ENCODE results near the gene INSYN2B.

The INSYN2B gene

DNA sequence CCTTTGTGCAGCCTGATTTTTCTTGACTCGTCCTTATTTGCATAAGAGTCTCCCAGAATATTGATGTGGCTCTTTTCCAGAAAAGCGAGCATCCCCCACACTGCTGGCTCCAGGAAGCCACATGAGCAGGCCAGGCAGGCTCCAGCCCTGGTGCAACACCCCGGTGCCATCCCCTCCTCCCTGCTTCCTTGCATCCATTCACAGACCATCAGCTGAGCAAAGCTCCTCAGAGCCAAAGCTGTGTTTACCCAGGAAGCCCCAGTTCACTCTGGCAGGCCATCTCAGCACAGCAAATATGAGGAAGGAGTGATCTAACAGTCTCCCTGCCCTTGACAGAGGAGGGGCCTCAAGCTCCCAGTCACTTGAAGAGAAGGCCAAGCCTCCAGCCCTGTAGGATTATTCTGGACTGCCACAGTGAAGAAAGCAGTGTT is 34.4 kb downstream of the INSYN2B start:
- H4K20me1 ChIP-seq (ENCODE audit: insufficient read depth, low read length): no peaks in the 10 kb centered on the region
- H3K9ac ChIP-seq (ENCODE audit: low read length): no peak overlapping the region
- no peaks in the 10 kb centered on the region for H3K27me3 ChIP-seq (replicated peaks; ENCODE audit: insufficient read depth, low read length)
- no peaks in the 10 kb centered on the region for H3K9me2 ChIP-seq (replicated peaks; ENCODE audit: insufficient read depth, low read length)
- H3K27ac ChIP-seq (ENCODE audit: low read length): no peak overlapping the region
- no peak for TF ChIP-seq EZH2phosphoT487 (IDR thresholded peaks at IDR 0.05; ENCODE audit: low read length)
- no peak for TF ChIP-seq EZH2 (optimal IDR thresholded peaks at IDR 0.05; ENCODE audit: low read depth, low read length)
- TF ChIP-seq, protein P1, sequence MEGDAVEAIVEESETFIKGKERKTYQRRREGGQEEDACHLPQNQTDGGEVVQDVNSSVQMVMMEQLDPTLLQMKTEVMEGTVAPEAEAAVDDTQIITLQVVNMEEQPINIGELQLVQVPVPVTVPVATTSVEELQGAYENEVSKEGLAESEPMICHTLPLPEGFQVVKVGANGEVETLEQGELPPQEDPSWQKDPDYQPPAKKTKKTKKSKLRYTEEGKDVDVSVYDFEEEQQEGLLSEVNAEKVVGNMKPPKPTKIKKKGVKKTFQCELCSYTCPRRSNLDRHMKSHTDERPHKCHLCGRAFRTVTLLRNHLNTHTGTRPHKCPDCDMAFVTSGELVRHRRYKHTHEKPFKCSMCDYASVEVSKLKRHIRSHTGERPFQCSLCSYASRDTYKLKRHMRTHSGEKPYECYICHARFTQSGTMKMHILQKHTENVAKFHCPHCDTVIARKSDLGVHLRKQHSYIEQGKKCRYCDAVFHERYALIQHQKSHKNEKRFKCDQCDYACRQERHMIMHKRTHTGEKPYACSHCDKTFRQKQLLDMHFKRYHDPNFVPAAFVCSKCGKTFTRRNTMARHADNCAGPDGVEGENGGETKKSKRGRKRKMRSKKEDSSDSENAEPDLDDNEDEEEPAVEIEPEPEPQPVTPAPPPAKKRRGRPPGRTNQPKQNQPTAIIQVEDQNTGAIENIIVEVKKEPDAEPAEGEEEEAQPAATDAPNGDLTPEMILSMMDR (IDR thresholded peaks at IDR 0.05; ENCODE audit: low read length): no peak
- no peaks in the 10 kb centered on the region for H3K36me3 ChIP-seq (replicated peaks; ENCODE audit: insufficient read depth, low read length)
- H3K4me1 ChIP-seq (ENCODE audit: low read length): no peaks in the 10 kb centered on the region
- no peak for DNase-seq
- no peak overlapping the region for H3K4me2 ChIP-seq (ENCODE audit: low read depth, low read length)
- H2AFZ ChIP-seq (ENCODE audit: low read length): no peak overlapping the region
- H3F3A ChIP-seq (ENCODE audit: insufficient read depth, low read length): no peaks in the 10 kb centered on the region
- H3K9me3 ChIP-seq (replicated peaks; ENCODE audit: insufficient read depth, low read length): no peaks in the 10 kb centered on the region
- no peaks in the 10 kb centered on the region for H3K79me2 ChIP-seq (ENCODE audit: low read length)
- no peak overlapping the region for H3K4me3 ChIP-seq (ENCODE audit: low read length)

DNA sequence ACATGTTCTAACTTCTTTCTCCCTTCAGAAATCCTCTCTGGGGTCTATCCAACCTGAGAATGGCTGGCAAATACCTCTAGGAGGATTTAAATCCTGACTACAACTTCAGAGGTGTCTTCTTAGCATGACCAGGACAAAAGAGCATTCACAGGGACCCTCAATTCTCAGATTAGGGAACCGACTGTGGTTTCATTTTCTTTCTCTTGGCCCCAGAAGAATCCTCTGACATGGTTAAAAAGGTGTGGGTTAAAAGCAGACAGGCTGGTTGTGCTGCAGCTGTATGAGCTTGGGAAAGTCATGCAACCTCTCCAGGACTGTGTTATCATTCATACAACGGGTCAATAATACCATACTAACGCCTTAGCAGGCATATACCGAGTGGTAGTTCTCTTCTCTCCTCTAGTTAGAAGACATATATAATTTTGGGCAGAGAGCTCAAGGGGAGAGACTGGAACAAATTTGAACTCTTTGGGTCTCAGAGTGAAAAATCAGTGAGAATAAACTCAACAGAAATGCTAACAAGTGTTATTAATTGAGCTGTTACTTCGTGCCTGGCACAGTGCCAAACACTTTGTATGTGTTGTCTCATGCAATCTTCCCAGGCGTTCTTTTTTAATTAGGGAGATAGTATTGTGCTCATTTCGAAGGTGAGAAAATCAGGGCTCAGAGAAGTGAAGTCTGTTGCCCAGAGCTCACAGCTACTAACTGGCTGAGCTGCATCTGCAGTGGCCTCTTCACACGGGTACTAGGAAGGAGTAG is 35.2 kb downstream of the INSYN2B start:
- no peaks in the 10 kb centered on the region for H4K20me1 ChIP-seq (ENCODE audit: insufficient read depth, low read length)
- no peaks in the 10 kb centered on the region for H3K9me2 ChIP-seq (replicated peaks; ENCODE audit: insufficient read depth, low read length)
- no peak overlapping the region for H3K4me3 ChIP-seq (ENCODE audit: low read length)
- H2AFZ ChIP-seq (ENCODE audit: low read length): no peak overlapping the region
- H3K4me1 ChIP-seq (ENCODE audit: low read length): no peaks in the 10 kb centered on the region
- no peak overlapping the region for H3K4me2 ChIP-seq (ENCODE audit: low read depth, low read length)
- H3K9ac ChIP-seq (ENCODE audit: low read length): no peak overlapping the region
- H3K27me3 ChIP-seq (replicated peaks; ENCODE audit: insufficient read depth, low read length): no peaks in the 10 kb centered on the region
- no peaks in the 10 kb centered on the region for H3F3A ChIP-seq (ENCODE audit: insufficient read depth, low read length)
- DNase-seq: no peak
- H3K9me3 ChIP-seq (replicated peaks; ENCODE audit: insufficient read depth, low read length): no peaks in the 10 kb centered on the region
- no peaks in the 10 kb centered on the region for H3K79me2 ChIP-seq (ENCODE audit: low read length)
- H3K27ac ChIP-seq (ENCODE audit: low read length): no peak overlapping the region
- TF ChIP-seq EZH2 (optimal IDR thresholded peaks at IDR 0.05; ENCODE audit: low read depth, low read length) (no peak), EZH2phosphoT487 (IDR thresholded peaks at IDR 0.05; ENCODE audit: low read length) (no peak)
- TF ChIP-seq, protein P1 (IDR thresholded peaks at IDR 0.05; ENCODE audit: low read length): no peak
- H3K36me3 ChIP-seq (replicated peaks; ENCODE audit: insufficient read depth, low read length): no peaks in the 10 kb centered on the region

DNA sequence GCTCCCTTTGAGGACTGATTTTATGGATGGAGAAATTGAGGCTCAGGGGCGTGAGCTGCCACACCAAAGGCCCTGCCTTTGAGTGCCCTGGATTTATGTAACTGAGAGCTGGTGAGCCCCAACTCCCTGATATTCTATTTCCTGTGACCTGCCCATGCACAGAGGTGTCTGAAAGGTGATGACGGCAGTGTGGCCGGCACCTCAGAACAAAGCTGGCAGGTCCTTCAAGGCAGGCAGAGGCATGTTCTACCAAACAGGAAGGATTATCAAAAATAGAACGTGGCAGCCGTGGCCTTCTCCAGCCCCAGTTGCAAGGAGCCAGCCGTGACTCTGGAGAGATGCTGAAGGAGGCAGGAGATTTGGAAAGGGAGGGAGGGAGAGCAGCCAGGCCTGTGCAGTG is 36.2 kb downstream of the INSYN2B start:
- no peak overlapping the region for H3K4me3 ChIP-seq (ENCODE audit: low read length)
- TF ChIP-seq, protein P1 (IDR thresholded peaks at IDR 0.05; ENCODE audit: low read length): no peak
- TF ChIP-seq EZH2phosphoT487 (IDR thresholded peaks at IDR 0.05; ENCODE audit: low read length) (no peak), EZH2 (optimal IDR thresholded peaks at IDR 0.05; ENCODE audit: low read depth, low read length) (no peak)
- H3K27me3 ChIP-seq (replicated peaks; ENCODE audit: insufficient read depth, low read length): no peaks in the 10 kb centered on the region
- H3K9ac ChIP-seq (ENCODE audit: low read length): no peak overlapping the region
- H3K36me3 ChIP-seq (replicated peaks; ENCODE audit: insufficient read depth, low read length): no peaks in the 10 kb centered on the region
- H3K9me2 ChIP-seq (replicated peaks; ENCODE audit: insufficient read depth, low read length): no peaks in the 10 kb centered on the region
- H3F3A ChIP-seq (ENCODE audit: insufficient read depth, low read length): no peaks in the 10 kb centered on the region
- DNase-seq: no peak
- H3K4me1 ChIP-seq (ENCODE audit: low read length): no peaks in the 10 kb centered on the region
- no peaks in the 10 kb centered on the region for H3K79me2 ChIP-seq (ENCODE audit: low read length)
- H3K4me2 ChIP-seq (ENCODE audit: low read depth, low read length): no peak overlapping the region
- H4K20me1 ChIP-seq (ENCODE audit: insufficient read depth, low read length): no peaks in the 10 kb centered on the region
- no peak overlapping the region for H2AFZ ChIP-seq (ENCODE audit: low read length)
- no peak overlapping the region for H3K27ac ChIP-seq (ENCODE audit: low read length)
- no peaks in the 10 kb centered on the region for H3K9me3 ChIP-seq (replicated peaks; ENCODE audit: insufficient read depth, low read length)
